Muscle of leg (tissue), 11 donors: Measurements from ENCODE around the gene FAM174A. TPM values are rescaled to one million over a fixed set of nuclear protein-coding genes. Genes with fewer than 3 reads are reported as not detected.

Source experiments
- DNase-seq: peaks from one replicate; pipeline ENCODE4 v3.0.0; 2013
- H3K27ac ChIP-seq: one replicate; pipeline ENCODE4 v1.5.1; 2013; ENCODE audit warnings: mild to moderate bottlenecking, low read length, control low read depth
- H3K27me3 ChIP-seq: one replicate; pipeline ENCODE4 v1.6.1; 2013; ENCODE audit warnings: low read length; ENCODE audit not compliant: control insufficient read depth, insufficient read depth
- H3K36me3 ChIP-seq: one replicate; pipeline ENCODE4 v1.6.1; 2013; ENCODE audit warnings: low read length; ENCODE audit not compliant: control insufficient read depth, insufficient read depth
- H3K4me1 ChIP-seq: one replicate; pipeline ENCODE4 v1.6.1; 2013; ENCODE audit warnings: low read length; ENCODE audit not compliant: control insufficient read depth, insufficient read depth
- H3K4me3 ChIP-seq: one replicate; pipeline ENCODE4 v1.5.1; 2013; ENCODE audit warnings: low read length, control low read depth
- H3K9me3 ChIP-seq: replicated peaks from 2 replicates; pipeline ENCODE4 v1.6.1; 2013; ENCODE audit warnings: low read depth, low read length; ENCODE audit not compliant: control insufficient read depth
- WGBS: methylation state at CpG from one replicate; pipeline ENCODE4 v1.1.5; 2013; ENCODE audit warnings: missing lambda C conversion rate; ENCODE audit not compliant: insufficient coverage; 5-methylcytosine and 5-hydroxymethylcytosine counted together
- polyA plus RNA-seq, 8 donors: library from polyadenylated mRNA; unstranded; fragments of 120-200 nt; gene quantifications; one replicate each; pipeline versions ENCODE4 v1.2.1 to v1.2.3, GENCODE V29; 2013; ENCODE audit warnings: inconsistent platforms in 1 of 8, low replicate concordance in 1 of 8; ENCODE audit not compliant: insufficient read length in 8 of 8, insufficient read depth in 1 of 8
- total RNA-seq: library from RNA; stranded (reverse); fragments of 120-200 nt; gene quantifications from one replicate; pipeline ENCODE4 v1.2.4, GENCODE V29; 2013

Gene FAM174A
- total and polyA plus RNA-seq, 9 donors: 27.0 to 37.9 (median 34.1) TPM

- H3K27me3 ChIP-seq: no peaks in the 10 kb centered on the region
- H3K4me3 ChIP-seq: no peak overlapping the region
- H3K36me3 ChIP-seq: no peaks in the 10 kb centered on the region
- peaks cover 14% of the 10 kb centered on the region for H3K4me1 ChIP-seq
- DNase-seq: no peak
- no peak overlapping the region for H3K27ac ChIP-seq
- H3K9me3 ChIP-seq: peaks cover 19% of the 10 kb centered on the region
Observed at GRCh38 chr5:100519075-100519474, 16.1 kb upstream of the FAM174A start.

- DNase-seq: no peak
- H3K4me3 ChIP-seq: no peak overlapping the region
- no peaks in the 10 kb centered on the region for H3K36me3 ChIP-seq
- H3K27me3 ChIP-seq: no peaks in the 10 kb centered on the region
- no peak overlapping the region for H3K27ac ChIP-seq
- peaks cover 14% of the 10 kb centered on the region for H3K4me1 ChIP-seq
- peaks cover 19% of the 10 kb centered on the region for H3K9me3 ChIP-seq
- WGBS: no CpG with 5 or more reads among the region's 1 CpG
Observed at GRCh38 chr5:100520348-100520747, 14.8 kb upstream of the FAM174A start.

GRCh38 chr5:100537946-100538345 lies 2.8 kb downstream of the FAM174A start:
- WGBS: 83% methylated on average over 1 of the region's 1 CpG
- Histone ChIP-seq H3K27ac (no peak overlapping the region), H3K4me3 (no peak overlapping the region), H3K36me3 (no peaks in the 10 kb centered on the region), H3K27me3 (no peaks in the 10 kb centered on the region), H3K4me1 (peaks cover 2% of the 10 kb centered on the region), H3K9me3 (no peaks in the 10 kb centered on the region)
- DNase-seq: peak; percentile 68

GRCh38 chr5:100539519-100539918 lies 4.3 kb downstream of the FAM174A start:
- Histone ChIP-seq H3K4me3 (no peak overlapping the region), H3K36me3 (no peaks in the 10 kb centered on the region), H3K27ac (no peak overlapping the region), H3K4me1 (peaks cover 2% of the 10 kb centered on the region), H3K9me3 (no peaks in the 10 kb centered on the region), H3K27me3 (no peaks in the 10 kb centered on the region)
- no CpG with 5 or more reads among the region's 3 CpGs for WGBS
- DNase-seq: no peak

GRCh38 chr5:100542086-100542485 lies 6.9 kb downstream of the FAM174A start:
- no peak for DNase-seq
- H3K36me3 ChIP-seq: no peaks in the 10 kb centered on the region
- H3K27ac ChIP-seq: no peak overlapping the region
- no peaks in the 10 kb centered on the region for H3K9me3 ChIP-seq
- no CpG with 5 or more reads among the region's 1 CpG for WGBS
- peaks cover 5% of the 10 kb centered on the region for H3K4me1 ChIP-seq
- no peak overlapping the region for H3K4me3 ChIP-seq
- no peaks in the 10 kb centered on the region for H3K27me3 ChIP-seq

GRCh38 chr5:100546001-100546400 lies 10.8 kb downstream of the FAM174A start:
- peak; percentile 80 for DNase-seq
- H3K27ac ChIP-seq: peak overlapping the region; percentile 52

GRCh38 chr5:100550531-100551051 lies 15.4 kb downstream of the FAM174A start:
- no peaks in the 10 kb centered on the region for H3K36me3 ChIP-seq
- no CpG with 5 or more reads among the region's 1 CpG for WGBS
- H3K9me3 ChIP-seq: no peaks in the 10 kb centered on the region
- DNase-seq: peak; percentile 21
- peaks cover 7% of the 10 kb centered on the region for H3K4me1 ChIP-seq
- peak overlapping the region; percentile 56 for H3K27ac ChIP-seq
- H3K4me3 ChIP-seq: no peak overlapping the region
- H3K27me3 ChIP-seq: no peaks in the 10 kb centered on the region

More at GRCh38 chr5:100546001-100546400, 10.8 kb downstream of the FAM174A start:
- Histone ChIP-seq H3K36me3 (no peaks in the 10 kb centered on the region), H3K4me1 (peaks cover 5% of the 10 kb centered on the region), H3K4me3 (no peak overlapping the region), H3K9me3 (no peaks in the 10 kb centered on the region), H3K27me3 (no peaks in the 10 kb centered on the region)
- WGBS: no CpG with 5 or more reads among the region's 1 CpG

- Histone ChIP-seq H3K27ac (peak overlapping the region; percentile 56), H3K36me3 (no peaks in the 10 kb centered on the region)
- 93% methylated on average over 3 of the region's 3 CpGs for whole genome bisulfite sequencing
Observed at GRCh38 chr5:100551183-100551582, 16.0 kb downstream of the FAM174A start.

GRCh38 chr5:100553209-100553608 lies 18.0 kb downstream of the FAM174A start:
- Histone ChIP-seq H3K4me1 (peaks cover 4% of the 10 kb centered on the region), H3K9me3 (no peaks in the 10 kb centered on the region), H3K4me3 (no peak overlapping the region), H3K36me3 (no peaks in the 10 kb centered on the region), H3K27me3 (no peaks in the 10 kb centered on the region), H3K27ac (no peak overlapping the region)
- no peak for DNase-seq

More at GRCh38 chr5:100551183-100551582, 16.0 kb downstream of the FAM174A start:
- DNase-seq: no peak
- H3K9me3 ChIP-seq: no peaks in the 10 kb centered on the region
- H3K4me3 ChIP-seq: no peak overlapping the region
- H3K27me3 ChIP-seq: no peaks in the 10 kb centered on the region
- peaks cover 6% of the 10 kb centered on the region for H3K4me1 ChIP-seq

GRCh38 chr5:100560860-100561259 lies 25.7 kb downstream of the FAM174A start:
- no peak for DNase-seq
- Histone ChIP-seq H3K27ac (no peak overlapping the region), H3K4me1 (no peaks in the 10 kb centered on the region), H3K27me3 (no peaks in the 10 kb centered on the region), H3K4me3 (no peak overlapping the region), H3K36me3 (no peaks in the 10 kb centered on the region), H3K9me3 (no peaks in the 10 kb centered on the region)
- no CpG with 5 or more reads among the region's 1 CpG for WGBS

GRCh38 chr5:100562821-100563220 lies 27.6 kb downstream of the FAM174A start:
- H3K9me3 ChIP-seq: no peaks in the 10 kb centered on the region
- H3K4me1 ChIP-seq: no peaks in the 10 kb centered on the region
- H3K27me3 ChIP-seq: no peaks in the 10 kb centered on the region

More at GRCh38 chr5:100562821-100563220, 27.6 kb downstream of the FAM174A start:
- Histone ChIP-seq H3K27ac (no peak overlapping the region), H3K36me3 (no peaks in the 10 kb centered on the region), H3K4me3 (no peak overlapping the region)
- DNase-seq: no peak
